ENCODE results near the gene HIRIP3.
A peak's percentile ranks its signal among the peaks of the same experiment; 100 is the strongest.

GRCh38 chr16:30005341-30006094, 10.1 kb upstream of the HIRIP3 start:
- TF ChIP-seq CTCF (IDR thresholded peaks at IDR 0.05) = peak; percentile 78
- TF ChIP-seq EHMT2 (IDR thresholded peaks at IDR 0.05; ENCODE audit: low read depth) = no peak
- no peak for TF ChIP-seq CHD4 (IDR thresholded peaks at IDR 0.05; ENCODE audit: borderline replicate concordance)
- TF ChIP-seq, protein P1, sequence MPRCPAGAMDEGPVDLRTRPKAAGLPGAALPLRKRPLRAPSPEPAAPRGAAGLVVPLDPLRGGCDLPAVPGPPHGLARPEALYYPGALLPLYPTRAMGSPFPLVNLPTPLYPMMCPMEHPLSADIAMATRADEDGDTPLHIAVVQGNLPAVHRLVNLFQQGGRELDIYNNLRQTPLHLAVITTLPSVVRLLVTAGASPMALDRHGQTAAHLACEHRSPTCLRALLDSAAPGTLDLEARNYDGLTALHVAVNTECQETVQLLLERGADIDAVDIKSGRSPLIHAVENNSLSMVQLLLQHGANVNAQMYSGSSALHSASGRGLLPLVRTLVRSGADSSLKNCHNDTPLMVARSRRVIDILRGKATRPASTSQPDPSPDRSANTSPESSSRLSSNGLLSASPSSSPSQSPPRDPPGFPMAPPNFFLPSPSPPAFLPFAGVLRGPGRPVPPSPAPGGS (IDR thresholded peaks at IDR 0.05) = no peak
- no peak; a peak in 1 of 5 replicates for TF ChIP-seq JUN (IDR thresholded peaks at IDR 0.05)
- TF ChIP-seq EP300 (IDR thresholded peaks at IDR 0.05) = no peak
- peak; percentile 85 for TF ChIP-seq SMC3 (IDR thresholded peaks at IDR 0.05)
- no peak for TF ChIP-seq POLR2A (IDR thresholded peaks at IDR 0.05; ENCODE audit: low read length)
- TF ChIP-seq CBX2 (IDR thresholded peaks at IDR 0.05; ENCODE audit: borderline replicate concordance, low read depth) = no peak
- TF ChIP-seq, protein P2, sequence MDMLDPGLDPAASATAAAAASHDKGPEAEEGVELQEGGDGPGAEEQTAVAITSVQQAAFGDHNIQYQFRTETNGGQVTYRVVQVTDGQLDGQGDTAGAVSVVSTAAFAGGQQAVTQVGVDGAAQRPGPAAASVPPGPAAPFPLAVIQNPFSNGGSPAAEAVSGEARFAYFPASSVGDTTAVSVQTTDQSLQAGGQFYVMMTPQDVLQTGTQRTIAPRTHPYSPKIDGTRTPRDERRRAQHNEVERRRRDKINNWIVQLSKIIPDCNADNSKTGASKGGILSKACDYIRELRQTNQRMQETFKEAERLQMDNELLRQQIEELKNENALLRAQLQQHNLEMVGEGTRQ (IDR thresholded peaks at IDR 0.05) = no peak
- TF ChIP-seq, protein P3, sequence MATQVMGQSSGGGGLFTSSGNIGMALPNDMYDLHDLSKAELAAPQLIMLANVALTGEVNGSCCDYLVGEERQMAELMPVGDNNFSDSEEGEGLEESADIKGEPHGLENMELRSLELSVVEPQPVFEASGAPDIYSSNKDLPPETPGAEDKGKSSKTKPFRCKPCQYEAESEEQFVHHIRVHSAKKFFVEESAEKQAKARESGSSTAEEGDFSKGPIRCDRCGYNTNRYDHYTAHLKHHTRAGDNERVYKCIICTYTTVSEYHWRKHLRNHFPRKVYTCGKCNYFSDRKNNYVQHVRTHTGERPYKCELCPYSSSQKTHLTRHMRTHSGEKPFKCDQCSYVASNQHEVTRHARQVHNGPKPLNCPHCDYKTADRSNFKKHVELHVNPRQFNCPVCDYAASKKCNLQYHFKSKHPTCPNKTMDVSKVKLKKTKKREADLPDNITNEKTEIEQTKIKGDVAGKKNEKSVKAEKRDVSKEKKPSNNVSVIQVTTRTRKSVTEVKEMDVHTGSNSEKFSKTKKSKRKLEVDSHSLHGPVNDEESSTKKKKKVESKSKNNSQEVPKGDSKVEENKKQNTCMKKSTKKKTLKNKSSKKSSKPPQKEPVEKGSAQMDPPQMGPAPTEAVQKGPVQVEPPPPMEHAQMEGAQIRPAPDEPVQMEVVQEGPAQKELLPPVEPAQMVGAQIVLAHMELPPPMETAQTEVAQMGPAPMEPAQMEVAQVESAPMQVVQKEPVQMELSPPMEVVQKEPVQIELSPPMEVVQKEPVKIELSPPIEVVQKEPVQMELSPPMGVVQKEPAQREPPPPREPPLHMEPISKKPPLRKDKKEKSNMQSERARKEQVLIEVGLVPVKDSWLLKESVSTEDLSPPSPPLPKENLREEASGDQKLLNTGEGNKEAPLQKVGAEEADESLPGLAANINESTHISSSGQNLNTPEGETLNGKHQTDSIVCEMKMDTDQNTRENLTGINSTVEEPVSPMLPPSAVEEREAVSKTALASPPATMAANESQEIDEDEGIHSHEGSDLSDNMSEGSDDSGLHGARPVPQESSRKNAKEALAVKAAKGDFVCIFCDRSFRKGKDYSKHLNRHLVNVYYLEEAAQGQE (IDR thresholded peaks at IDR 0.05) = no peak
